ENCODE measurements around the gene ELOVL3. TPM values are rescaled to one million over a fixed set of nuclear protein-coding genes. Genes with fewer than 3 reads are reported as not detected.
A peak's percentile ranks its signal among the peaks of the same experiment; 100 is the strongest.
"Not testable (repeated sequence)": the region's sequence is repeated elsewhere in the genome, so short reads cannot be mapped to it uniquely, and the experiment has no call there.

The ELOVL3 gene
- total RNA-seq, 2 experiments from 2014 or later, result not detected

- peaks cover 9% of the 10 kb centered on the region for H3K36me3 Mint-ChIP-seq (ENCODE audit: low read depth)
- ChIA-PET POLR2A (interaction anchor here (0.6 to 1.9 kb wide), 13 partner anchors 10 to 430 kb away, joined by 3 to 7 read pairs (median 3); partner anchors contain the start of gene CUEDC2), CTCF (interaction anchor here (0.6 to 4.7 kb wide), 8 partner anchors 14 to 216 kb away, joined by 3 to 58 read pairs (median 4); no protein-coding TSS in a partner anchor)
- H3K27me3 Mint-ChIP-seq, result peaks cover 23% of the 10 kb centered on the region
- no peak for TF ChIP-seq CTCF (IDR thresholded peaks at IDR 0.05)
- H3K27ac Mint-ChIP-seq, result peak within 1 kb of the TSS; percentile 94
- H3K4me3 Mint-ChIP-seq, result peak within 1 kb of the TSS; percentile 98
- ATAC-seq, result peak; percentile 91
- DNase-seq, result peak; percentile 95
- peaks cover 46% of the 10 kb centered on the region for H3K4me1 Mint-ChIP-seq (ENCODE audit: low read depth)
- intact Hi-C loops (cut with micrococcal nuclease), result loop anchor here (2.0 kb wide), 1 partner anchor 149 kb away; the partner anchor contains the start of gene NFKB2
- H3K9me3 Mint-ChIP-seq, result no peaks in the 10 kb centered on the region
Measured at GRCh38 chr10:102245082-102245931, 19.2 kb downstream of the ELOVL3 start, which contains the start of gene GBF1. Gene GBF1, plus strand, starts transcription at chr10:102245532. Its CDS starts 13,407 bp downstream, at chr10:102258939.

GRCh38 chr10:102245932-102246251, 19.8 kb downstream of the ELOVL3 start:
- H3K4me1 Mint-ChIP-seq (ENCODE audit: low read depth), result peaks cover 43% of the 10 kb centered on the region
- DNase-seq (no peak), ATAC-seq (no peak)
- peaks cover 18% of the 10 kb centered on the region for H3K27me3 Mint-ChIP-seq
- H3K27ac Mint-ChIP-seq, result peak overlapping the region; percentile 94
- peak overlapping the region; percentile 98 for H3K4me3 Mint-ChIP-seq
- POLR2A ChIA-PET, result interaction anchor here (0.7 to 1.9 kb wide), 8 partner anchors 16 to 429 kb away, joined by 3 to 5 read pairs (median 3); partner anchors contain the start of gene CUEDC2
- intact Hi-C loops (cut with micrococcal nuclease), result loop anchor here (2.0 kb wide), 1 partner anchor 149 kb away; the partner anchor contains the start of gene NFKB2
- TF ChIP-seq CTCF (IDR thresholded peaks at IDR 0.05), result no peak
- H3K36me3 Mint-ChIP-seq (ENCODE audit: low read depth), result peaks cover 9% of the 10 kb centered on the region
- CTCF ChIA-PET, result interaction anchor here (1.0 to 4.7 kb wide), 6 partner anchors 15 to 215 kb away, joined by 3 to 58 read pairs (median 6); no protein-coding TSS in a partner anchor
- no peaks in the 10 kb centered on the region for H3K9me3 Mint-ChIP-seq

GRCh38 chr10:102246261-102246660, 20.2 kb downstream of the ELOVL3 start:
- peaks cover 44% of the 10 kb centered on the region for H3K4me1 Mint-ChIP-seq (ENCODE audit: low read depth)
- no peak for TF ChIP-seq CTCF (IDR thresholded peaks at IDR 0.05)

GRCh38 chr10:102247734-102248133, 21.6 kb downstream of the ELOVL3 start:
- ATAC-seq, result no peak
- DNase-seq, result no peak
- Mint-ChIP-seq H3K36me3 (ENCODE audit: low read depth) (peaks cover 9% of the 10 kb centered on the region), H3K4me1 (ENCODE audit: low read depth) (peaks cover 40% of the 10 kb centered on the region), H3K9me3 (no peaks in the 10 kb centered on the region), H3K4me3 (peak overlapping the region; percentile 98), H3K27ac (no peak overlapping the region), H3K27me3 (peaks cover 5% of the 10 kb centered on the region)
- ChIA-PET CTCF (interaction anchor here (0.7 to 4.1 kb wide), 6 partner anchors 17 to 146 kb away, joined by 3 to 59 read pairs (median 3); no protein-coding TSS in a partner anchor), POLR2A (interaction anchor here (0.6 to 0.8 kb wide), 3 partner anchors 17 to 64 kb away, joined by 3 read pairs; no protein-coding TSS in a partner anchor)
- intact Hi-C loops (cut with micrococcal nuclease), result no loop called here
- no peak for TF ChIP-seq CTCF (IDR thresholded peaks at IDR 0.05)

More at GRCh38 chr10:102246261-102246660, 20.2 kb downstream of the ELOVL3 start:
- intact Hi-C loops (cut with micrococcal nuclease), result no loop called here
- Mint-ChIP-seq H3K36me3 (ENCODE audit: low read depth) (peaks cover 9% of the 10 kb centered on the region), H3K27me3 (peaks cover 16% of the 10 kb centered on the region), H3K4me3 (peak overlapping the region; percentile 98), H3K9me3 (no peaks in the 10 kb centered on the region), H3K27ac (peak overlapping the region; percentile 94)
- DNase-seq (no peak), ATAC-seq (no peak)
- POLR2A ChIA-PET, result interaction anchor here (1.4 to 1.5 kb wide), 2 partner anchors 77 to 80 kb away, joined by 3 read pairs; no protein-coding TSS in a partner anchor
- CTCF ChIA-PET, result interaction anchor here (2.3 to 4.7 kb wide), 2 partner anchors 15 to 77 kb away, joined by 7 to 58 read pairs; no protein-coding TSS in a partner anchor

GRCh38 chr10:102252508-102252907, 26.4 kb downstream of the ELOVL3 start:
- H3K4me3 Mint-ChIP-seq; POLR2A ChIA-PET; intact Hi-C loops (cut with micrococcal nuclease); H3K9me3 Mint-ChIP-seq; DNase-seq; ATAC-seq; H3K27ac Mint-ChIP-seq; H3K27me3 Mint-ChIP-seq: not testable (repeated sequence)
- CTCF ChIA-PET, result interaction anchor here (1.4 to 2.5 kb wide), 3 partner anchors 21 to 99 kb away, joined by 3 to 9 read pairs (median 8); no protein-coding TSS in a partner anchor
- H3K36me3 Mint-ChIP-seq (ENCODE audit: low read depth), result peaks cover 21% of the 10 kb centered on the region
- peaks cover 35% of the 10 kb centered on the region for H3K4me1 Mint-ChIP-seq (ENCODE audit: low read depth)
